ENCODE results near the gene FGF7.

DNA sequence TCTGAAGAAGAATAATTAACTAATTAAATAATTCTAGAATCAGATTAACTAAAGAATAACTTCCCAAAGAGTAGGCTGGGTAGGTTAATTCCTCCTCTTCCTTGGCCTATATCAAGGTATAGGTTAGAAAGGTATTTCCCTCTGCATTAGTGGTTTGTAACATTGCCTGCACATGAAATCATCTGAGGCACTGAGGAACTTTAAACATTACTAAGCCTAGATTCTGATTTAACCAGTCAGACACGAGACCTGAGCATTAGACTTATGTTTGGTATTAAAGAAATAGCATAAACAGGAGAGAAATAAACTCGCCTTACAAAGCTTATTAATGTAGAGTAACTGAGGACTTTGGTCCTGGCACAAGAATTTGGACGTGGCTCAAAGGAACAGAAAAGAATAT lies 84.2 kb downstream of the FGF7 start:
- TF ChIP-seq, protein P1, sequence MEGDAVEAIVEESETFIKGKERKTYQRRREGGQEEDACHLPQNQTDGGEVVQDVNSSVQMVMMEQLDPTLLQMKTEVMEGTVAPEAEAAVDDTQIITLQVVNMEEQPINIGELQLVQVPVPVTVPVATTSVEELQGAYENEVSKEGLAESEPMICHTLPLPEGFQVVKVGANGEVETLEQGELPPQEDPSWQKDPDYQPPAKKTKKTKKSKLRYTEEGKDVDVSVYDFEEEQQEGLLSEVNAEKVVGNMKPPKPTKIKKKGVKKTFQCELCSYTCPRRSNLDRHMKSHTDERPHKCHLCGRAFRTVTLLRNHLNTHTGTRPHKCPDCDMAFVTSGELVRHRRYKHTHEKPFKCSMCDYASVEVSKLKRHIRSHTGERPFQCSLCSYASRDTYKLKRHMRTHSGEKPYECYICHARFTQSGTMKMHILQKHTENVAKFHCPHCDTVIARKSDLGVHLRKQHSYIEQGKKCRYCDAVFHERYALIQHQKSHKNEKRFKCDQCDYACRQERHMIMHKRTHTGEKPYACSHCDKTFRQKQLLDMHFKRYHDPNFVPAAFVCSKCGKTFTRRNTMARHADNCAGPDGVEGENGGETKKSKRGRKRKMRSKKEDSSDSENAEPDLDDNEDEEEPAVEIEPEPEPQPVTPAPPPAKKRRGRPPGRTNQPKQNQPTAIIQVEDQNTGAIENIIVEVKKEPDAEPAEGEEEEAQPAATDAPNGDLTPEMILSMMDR (IDR thresholded peaks at IDR 0.05): no peak
- no peak for TF ChIP-seq POLR2A (IDR thresholded peaks at IDR 0.05)

All from adrenal gland (tissue), 5 donors.